OCI-LY3 (cell line): ENCODE measurements around the gene TOLLIP.

Experiments used
- H2AFZ ChIP-seq: fragments of 200-600, 300-600 bp; shearing (Covaris generic); 2 replicates; pipeline ENCODE4 v1.6.0; 2014; ENCODE audit warnings: antibody characterized with exemption, low read depth, low read length
- H3K27ac ChIP-seq: fragments of 200-600, 300-600 bp; sonication (generic); 2 replicates; pipeline ENCODE4 v1.5.1; 2014; ENCODE audit warnings: mild to moderate bottlenecking, low read length, moderate library complexity, mixed read lengths
- H3K27me3 ChIP-seq: fragments of 200-600, 300-600 bp; sonication (generic); 2 replicates; pipeline ENCODE4 v1.6.1; 2014; ENCODE audit warnings: low read depth, low read length, mixed read lengths
- H3K36me3 ChIP-seq: fragments of 200-600, 300-600 bp; sonication (generic); replicated peaks from 2 replicates; pipeline ENCODE3; 2014; ENCODE audit warnings: low read depth, low read length, mixed read lengths
- H3K4me1 ChIP-seq: fragments of 300-600, 200-600 bp; sonication (generic); 2 replicates; pipeline ENCODE4 v1.6.1; 2014; ENCODE audit warnings: low read length, mixed read lengths
- H3K4me2 ChIP-seq: fragments of 200-600, 300-600 bp; sonication (generic); 2 replicates; pipeline ENCODE4 v1.6.1; 2014; ENCODE audit warnings: low read length, mixed read lengths
- H3K4me3 ChIP-seq: fragments of 300-600, 200-600 bp; sonication (generic); 2 replicates; pipeline ENCODE4 v1.5.1; 2014; ENCODE audit warnings: antibody characterized with exemption, mild to moderate bottlenecking, low read length, moderate library complexity
- H3K79me2 ChIP-seq: fragments of 300-600, 200-600 bp; shearing (Covaris generic); 2 replicates; pipeline ENCODE4 v1.6.1; 2014; ENCODE audit warnings: mild to moderate bottlenecking, low read length, mixed read lengths
- H3K9ac ChIP-seq: fragments of 300-600, 200-600 bp; shearing (Covaris generic); 2 replicates; pipeline ENCODE4 v1.6.0; 2014; ENCODE audit warnings: mild to moderate bottlenecking, low read length, moderate library complexity
- H3K9me3 ChIP-seq: fragments of 200-600, 300-600 bp; shearing (Covaris generic); 2 replicates; pipeline ENCODE4 v1.6.1; 2014; ENCODE audit warnings: low read length, mixed read lengths; ENCODE audit not compliant: insufficient read depth
- H4K20me1 ChIP-seq: fragments of 200-600, 300-600 bp; sonication (generic); 2 replicates; pipeline ENCODE4 v1.6.1; 2016; ENCODE audit warnings: low read length, mixed read lengths; ENCODE audit not compliant: insufficient read depth
- CTCF ChIP-seq: fragments of 200-600, 300-600 bp; sonication (generic); IDR thresholded peaks from 2 replicates; pipeline ENCODE4 v1.5.1; 2014; ENCODE audit warnings: antibody characterized with exemption, low read length, low read depth
- EZH2phosphoT487 ChIP-seq: fragments of 200-600 bp; shearing (Covaris generic); IDR thresholded peaks from 2 replicates; pipeline ENCODE4 v1.6.1; 2018; ENCODE audit warnings: antibody characterized with exemption, mixed run types, low read depth

TOLLIP gene

GRCh38 chr11:1340111-1340510 lies 30.7 kb upstream of the TOLLIP start:
- no peak overlapping the region for H3K9ac ChIP-seq
- no peaks in the 10 kb centered on the region for H3K27me3 ChIP-seq
- H3K4me3 ChIP-seq: no peak overlapping the region
- H3K9me3 ChIP-seq: no peaks in the 10 kb centered on the region
- H3K79me2 ChIP-seq: no peaks in the 10 kb centered on the region
- H3K36me3 ChIP-seq: no peaks in the 10 kb centered on the region
- H3K27ac ChIP-seq: no peak overlapping the region
- no peaks in the 10 kb centered on the region for H3K4me1 ChIP-seq
- no peak for TF ChIP-seq CTCF
- no peak for TF ChIP-seq EZH2phosphoT487
- H4K20me1 ChIP-seq: no peaks in the 10 kb centered on the region
- no peak overlapping the region for H3K4me2 ChIP-seq
- H2AFZ ChIP-seq: no peak overlapping the region

- Histone ChIP-seq H3K9ac (no peak overlapping the region), H3K27ac (no peak overlapping the region), H3K4me3 (no peak overlapping the region), H3K79me2 (no peaks in the 10 kb centered on the region), H3K4me2 (no peak overlapping the region), H3K27me3 (no peaks in the 10 kb centered on the region), H2AFZ (no peak overlapping the region), H3K9me3 (no peaks in the 10 kb centered on the region), H4K20me1 (no peaks in the 10 kb centered on the region), H3K4me1 (no peaks in the 10 kb centered on the region), H3K36me3 (no peaks in the 10 kb centered on the region)
- TF ChIP-seq EZH2phosphoT487: no peak
- no peak for TF ChIP-seq CTCF
These were observed 29.7 kb upstream of the TOLLIP start for GRCh38 chr11:1339066-1339675.

- Histone ChIP-seq H3K36me3 (no peaks in the 10 kb centered on the region), H3K79me2 (no peaks in the 10 kb centered on the region), H3K27me3 (no peaks in the 10 kb centered on the region), H4K20me1 (no peaks in the 10 kb centered on the region), H3K9ac (no peak overlapping the region), H2AFZ (no peak overlapping the region), H3K9me3 (no peaks in the 10 kb centered on the region), H3K4me1 (no peaks in the 10 kb centered on the region), H3K4me3 (no peak overlapping the region), H3K4me2 (no peak overlapping the region), H3K27ac (no peak overlapping the region)
- TF ChIP-seq EZH2phosphoT487 (no peak), CTCF (no peak)
These were observed 29.0 kb upstream of the TOLLIP start for GRCh38 chr11:1338201-1339065.

GRCh38 chr11:1337647-1338007 lies 28.2 kb upstream of the TOLLIP start:
- Histone ChIP-seq H3K9ac (no peak overlapping the region), H3K36me3 (no peaks in the 10 kb centered on the region), H3K4me1 (no peaks in the 10 kb centered on the region), H4K20me1 (no peaks in the 10 kb centered on the region), H3K27ac (no peak overlapping the region), H3K4me3 (no peak overlapping the region), H2AFZ (no peak overlapping the region), H3K79me2 (no peaks in the 10 kb centered on the region), H3K27me3 (no peaks in the 10 kb centered on the region), H3K9me3 (no peaks in the 10 kb centered on the region), H3K4me2 (no peak overlapping the region)
- TF ChIP-seq EZH2phosphoT487: no peak
- no peak for TF ChIP-seq CTCF
